ENCODE results near the gene ARHGAP24. TPM values are rescaled to one million over a fixed set of nuclear protein-coding genes. Genes with fewer than 3 reads are reported as not detected.
A peak's percentile ranks its signal among the peaks of the same experiment; 100 is the strongest.
"Not testable (repeated sequence)": the region's sequence is repeated elsewhere in the genome, so short reads cannot be mapped to it uniquely, and the experiment has no call there.

Gene ARHGAP24
- total and polyA plus RNA-seq, 4 donors: 10.0 to 79.4 (median 21.6) TPM

DNA sequence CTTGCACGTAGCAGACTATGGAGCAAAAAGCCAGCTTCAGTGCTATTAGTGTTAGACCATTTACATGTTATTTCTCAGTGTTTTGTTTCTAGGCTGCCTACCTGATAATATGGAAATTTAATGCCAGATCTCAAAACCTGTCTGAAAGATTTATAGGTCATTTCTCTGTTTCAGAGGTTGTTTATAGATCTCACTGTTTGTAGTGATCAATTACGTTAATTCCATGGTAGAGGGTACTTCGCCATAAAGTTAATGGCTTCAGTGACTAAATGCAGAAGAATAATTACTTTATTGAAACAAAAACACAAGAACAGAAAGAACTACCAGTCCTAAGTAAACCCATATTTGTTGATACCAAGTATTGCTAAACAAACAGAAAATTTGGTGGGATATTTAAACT, 420.8 kb downstream of the ARHGAP24 start:
- TF ChIP-seq, protein P1, sequence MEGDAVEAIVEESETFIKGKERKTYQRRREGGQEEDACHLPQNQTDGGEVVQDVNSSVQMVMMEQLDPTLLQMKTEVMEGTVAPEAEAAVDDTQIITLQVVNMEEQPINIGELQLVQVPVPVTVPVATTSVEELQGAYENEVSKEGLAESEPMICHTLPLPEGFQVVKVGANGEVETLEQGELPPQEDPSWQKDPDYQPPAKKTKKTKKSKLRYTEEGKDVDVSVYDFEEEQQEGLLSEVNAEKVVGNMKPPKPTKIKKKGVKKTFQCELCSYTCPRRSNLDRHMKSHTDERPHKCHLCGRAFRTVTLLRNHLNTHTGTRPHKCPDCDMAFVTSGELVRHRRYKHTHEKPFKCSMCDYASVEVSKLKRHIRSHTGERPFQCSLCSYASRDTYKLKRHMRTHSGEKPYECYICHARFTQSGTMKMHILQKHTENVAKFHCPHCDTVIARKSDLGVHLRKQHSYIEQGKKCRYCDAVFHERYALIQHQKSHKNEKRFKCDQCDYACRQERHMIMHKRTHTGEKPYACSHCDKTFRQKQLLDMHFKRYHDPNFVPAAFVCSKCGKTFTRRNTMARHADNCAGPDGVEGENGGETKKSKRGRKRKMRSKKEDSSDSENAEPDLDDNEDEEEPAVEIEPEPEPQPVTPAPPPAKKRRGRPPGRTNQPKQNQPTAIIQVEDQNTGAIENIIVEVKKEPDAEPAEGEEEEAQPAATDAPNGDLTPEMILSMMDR (IDR thresholded peaks at IDR 0.05; ENCODE audit: control extremely low read depth, extremely low read depth): no peak
- WGBS, 2 donors: 88 to 90% methylated on average over 3 of the region's 3 CpGs

GRCh38 chr4:85898231-85898630, 423.3 kb downstream of the ARHGAP24 start:
- Histone ChIP-seq H3K9ac (ENCODE audit: insufficient read depth in 1 of 2, low read length in 2 of 2) (no peak overlapping the region), H3K36me3 (ENCODE audit: control insufficient read depth in 4 of 4, insufficient read depth in 4 of 4, low read length in 4 of 4) (no peaks in the 10 kb centered on the region), H3K27ac (ENCODE audit: low read depth in 1 of 2, low read length in 1 of 2) (no peak overlapping the region), H3K27me3 (ENCODE audit: control insufficient read depth in 3 of 3, insufficient read depth in 3 of 3, low read length in 2 of 3) (no peaks in the 10 kb centered on the region), H3K4me1 (ENCODE audit: control insufficient read depth in 5 of 5, insufficient read depth in 5 of 5, low read length in 5 of 5) (peaks cover 0 to 6% (median 0%) of the 10 kb centered on the region in 5 donors), H3K9me3 (ENCODE audit: control insufficient read depth in 4 of 4, insufficient read depth in 3 of 4, low read length in 3 of 4) (no peaks in the 10 kb centered on the region), H3K4me3 (no peak overlapping the region)
- no peak for DNase-seq
- TF ChIP-seq, protein P1 (IDR thresholded peaks at IDR 0.05; ENCODE audit: control extremely low read depth, extremely low read depth): no peak
- no peak for ATAC-seq (ENCODE audit: insufficient read depth, low FRiP score)
- WGBS, 2 donors: 86 to 92% methylated on average over 4 of the region's 4 CpGs

More for the DNA sequence above, 420.8 kb downstream of the ARHGAP24 start:
- no peaks in the 10 kb centered on the region for H3K36me3 ChIP-seq (ENCODE audit: control insufficient read depth in 4 of 4, insufficient read depth in 4 of 4, low read length in 4 of 4)
- H3K9me3 ChIP-seq (ENCODE audit: control insufficient read depth in 4 of 4, insufficient read depth in 3 of 4, low read length in 3 of 4): no peaks in the 10 kb centered on the region
- DNase-seq (no peak), ATAC-seq (ENCODE audit: insufficient read depth, low FRiP score) (no peak)
- no peaks in the 10 kb centered on the region for H3K27me3 ChIP-seq (ENCODE audit: control insufficient read depth in 3 of 3, insufficient read depth in 3 of 3, low read length in 2 of 3)
- H3K4me3 ChIP-seq: no peak overlapping the region
- no peak overlapping the region for H3K27ac ChIP-seq (ENCODE audit: low read depth in 1 of 2, low read length in 1 of 2)
- H3K4me1 ChIP-seq (ENCODE audit: control insufficient read depth in 5 of 5, insufficient read depth in 5 of 5, low read length in 5 of 5): no peaks in the 10 kb centered on the region
- no peak overlapping the region for H3K9ac ChIP-seq (ENCODE audit: insufficient read depth in 1 of 2, low read length in 2 of 2)

DNA sequence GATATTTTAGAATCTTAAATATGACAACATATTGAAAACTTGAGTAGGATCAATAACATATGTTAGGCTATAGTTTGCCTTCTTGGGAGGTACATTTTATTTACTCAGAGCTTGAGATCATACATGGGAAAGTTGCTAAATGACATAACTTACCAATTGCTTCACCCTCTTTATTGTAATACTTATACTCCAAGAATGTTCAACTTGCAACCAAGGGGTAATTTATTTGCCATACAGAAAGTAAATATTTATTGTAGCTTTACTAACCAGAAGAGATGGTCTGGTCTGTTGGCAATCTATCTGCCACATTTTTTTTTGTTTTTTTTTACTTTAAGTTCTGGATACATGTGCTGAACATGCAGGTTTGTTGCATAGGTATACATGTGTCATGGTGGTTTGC, 426.6 kb downstream of the ARHGAP24 start:
- H3K4me3 ChIP-seq: no peak overlapping the region
- H3K27ac ChIP-seq (ENCODE audit: low read depth in 1 of 2, low read length in 1 of 2): no peak overlapping the region
- H3K9ac ChIP-seq (ENCODE audit: insufficient read depth in 1 of 2, low read length in 2 of 2): no peak overlapping the region
- no peaks in the 10 kb centered on the region for H3K36me3 ChIP-seq (ENCODE audit: control insufficient read depth in 4 of 4, insufficient read depth in 4 of 4, low read length in 4 of 4)
- H3K27me3 ChIP-seq (ENCODE audit: control insufficient read depth in 3 of 3, insufficient read depth in 3 of 3, low read length in 2 of 3): no peaks in the 10 kb centered on the region
- H3K4me1 ChIP-seq (ENCODE audit: control insufficient read depth in 5 of 5, insufficient read depth in 5 of 5, low read length in 5 of 5): peaks cover 0 to 6% (median 0%) of the 10 kb centered on the region in 5 donors
- ATAC-seq (ENCODE audit: insufficient read depth, low FRiP score): no peak
- TF ChIP-seq, protein P1 (IDR thresholded peaks at IDR 0.05; ENCODE audit: control extremely low read depth, extremely low read depth): no peak
- no peaks in the 10 kb centered on the region for H3K9me3 ChIP-seq (ENCODE audit: control insufficient read depth in 4 of 4, insufficient read depth in 3 of 4, low read length in 3 of 4)
- DNase-seq: peak in 2 of 3 donors; percentile 72 to 82

- not testable (repeated sequence) for DNase-seq; H3K9me3 ChIP-seq (ENCODE audit: control insufficient read depth in 4 of 4, insufficient read depth in 3 of 4, low read length in 3 of 4); H3K27ac ChIP-seq (ENCODE audit: low read depth in 1 of 2, low read length in 1 of 2); H3K36me3 ChIP-seq (ENCODE audit: control insufficient read depth in 4 of 4, insufficient read depth in 4 of 4, low read length in 4 of 4); ATAC-seq (ENCODE audit: insufficient read depth, low FRiP score); H3K9ac ChIP-seq (ENCODE audit: insufficient read depth in 1 of 2, low read length in 2 of 2); H3K4me3 ChIP-seq; H3K4me1 ChIP-seq (ENCODE audit: control insufficient read depth in 5 of 5, insufficient read depth in 5 of 5, low read length in 5 of 5); H3K27me3 ChIP-seq (ENCODE audit: control insufficient read depth in 3 of 3, insufficient read depth in 3 of 3, low read length in 2 of 3)
- 96% methylated on average over 11 of the region's 11 CpGs for WGBS, 2 donors
Observed at GRCh38 chr4:85902647-85903046, 427.7 kb downstream of the ARHGAP24 start.

All from lung (tissue), 12 donors.